SH-SY5Y (cell line): Measurements from ENCODE around the gene OR2S2.

Experiments
- GATA2 ChIP-seq: IDR thresholded peaks from 2 replicates; pipeline ENCODE4 v1.6.1; 2011; ENCODE audit warnings: mild to moderate bottlenecking, low read depth, low read length
- GATA3 ChIP-seq: IDR thresholded peaks from 2 replicates; pipeline ENCODE4 v1.6.1; 2011; ENCODE audit warnings: low read depth, mild to moderate bottlenecking, low read length, moderate library complexity

DNA sequence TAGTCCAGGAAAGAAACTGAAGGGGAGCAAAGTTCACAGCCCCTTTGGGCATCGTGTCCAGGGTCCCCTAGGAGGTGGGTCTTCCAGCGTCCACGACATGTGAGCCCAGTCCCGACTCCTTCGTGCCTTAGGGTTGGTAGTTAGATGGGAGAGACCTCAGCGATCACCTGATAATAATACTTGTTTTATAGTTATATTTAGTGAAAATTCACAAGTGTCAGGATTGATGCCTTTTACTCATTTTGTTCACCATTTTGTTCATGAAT, 28.6 kb downstream of the OR2S2 start:
- TF ChIP-seq GATA2: no peak
- TF ChIP-seq GATA3: no peak
